ENCODE measurements around the gene FETUB.

DNA sequence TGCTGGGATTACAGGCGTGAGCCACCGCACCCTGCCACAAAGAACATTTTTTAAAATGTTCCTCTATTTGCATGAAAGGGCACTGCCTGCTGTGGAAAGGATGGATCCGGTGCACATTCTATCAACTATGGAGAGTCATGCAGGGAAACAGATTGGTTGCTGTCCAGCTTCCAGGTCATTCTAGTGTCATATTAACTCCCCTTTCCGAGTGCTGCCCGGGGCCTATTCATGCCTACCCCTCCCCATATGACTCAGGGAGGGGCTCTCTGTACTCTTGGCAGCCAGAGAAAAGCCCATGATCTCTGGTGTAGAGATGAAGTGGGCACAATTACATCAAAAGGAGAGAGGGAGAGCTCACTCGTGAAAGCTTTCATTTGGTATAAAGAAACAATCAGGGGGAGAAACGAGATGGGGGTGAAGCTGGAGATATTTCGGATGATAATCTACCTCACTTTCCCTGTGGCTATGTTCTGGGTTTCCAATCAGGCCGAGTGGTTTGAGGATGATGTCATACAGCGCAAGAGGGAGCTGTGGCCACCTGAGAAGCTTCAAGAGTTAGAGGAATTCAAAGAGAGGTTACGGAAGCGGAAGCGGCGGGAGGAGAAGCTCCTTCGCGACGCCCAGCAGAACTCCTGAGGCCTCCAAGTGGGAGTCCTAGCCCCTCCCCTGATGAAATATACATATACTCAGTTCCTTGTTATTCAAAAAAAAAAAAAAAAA, 43.5 kb upstream of the FETUB start:
- TF ChIP-seq, protein P1, sequence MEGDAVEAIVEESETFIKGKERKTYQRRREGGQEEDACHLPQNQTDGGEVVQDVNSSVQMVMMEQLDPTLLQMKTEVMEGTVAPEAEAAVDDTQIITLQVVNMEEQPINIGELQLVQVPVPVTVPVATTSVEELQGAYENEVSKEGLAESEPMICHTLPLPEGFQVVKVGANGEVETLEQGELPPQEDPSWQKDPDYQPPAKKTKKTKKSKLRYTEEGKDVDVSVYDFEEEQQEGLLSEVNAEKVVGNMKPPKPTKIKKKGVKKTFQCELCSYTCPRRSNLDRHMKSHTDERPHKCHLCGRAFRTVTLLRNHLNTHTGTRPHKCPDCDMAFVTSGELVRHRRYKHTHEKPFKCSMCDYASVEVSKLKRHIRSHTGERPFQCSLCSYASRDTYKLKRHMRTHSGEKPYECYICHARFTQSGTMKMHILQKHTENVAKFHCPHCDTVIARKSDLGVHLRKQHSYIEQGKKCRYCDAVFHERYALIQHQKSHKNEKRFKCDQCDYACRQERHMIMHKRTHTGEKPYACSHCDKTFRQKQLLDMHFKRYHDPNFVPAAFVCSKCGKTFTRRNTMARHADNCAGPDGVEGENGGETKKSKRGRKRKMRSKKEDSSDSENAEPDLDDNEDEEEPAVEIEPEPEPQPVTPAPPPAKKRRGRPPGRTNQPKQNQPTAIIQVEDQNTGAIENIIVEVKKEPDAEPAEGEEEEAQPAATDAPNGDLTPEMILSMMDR (IDR thresholded peaks at IDR 0.05; ENCODE audit: extremely low read depth in 1 of 2, insufficient read depth in 1 of 2, low read depth in 1 of 2, low read length in 2 of 2): no peak
- TF ChIP-seq POLR2A (IDR thresholded peaks at IDR 0.05; ENCODE audit: low read depth, low read length) (no peak), POLR2AphosphoS5 (IDR thresholded peaks at IDR 0.05; ENCODE audit: insufficient read depth, low read depth, low read length) (no peak), EZH2 (IDR thresholded peaks at IDR 0.05; ENCODE audit: borderline replicate concordance, low read depth, low read length, severe bottlenecking) (no peak), MYC (IDR thresholded peaks at IDR 0.05; ENCODE audit: low read depth, low read length) (no peak)

All from endothelial cell of umbilical vein (primary cell).